GM19467 (cell line): Measurements from ENCODE around the gene PPP6C.
"Not testable (repeated sequence)": the region's sequence is repeated elsewhere in the genome, so short reads cannot be mapped to it uniquely, and the experiment has no call there.

Source experiments
- ATAC-seq: cut with Tn5 transposase; IDR thresholded peaks from one replicate; pipeline ENCODE4 v1.9.1; 2021; ENCODE audit warnings: mild to moderate bottlenecking, moderate library complexity; ENCODE audit not compliant: unreplicated experiment

Gene PPP6C

GRCh38 chr9:125142560-125143376 is 46.8 kb downstream of the PPP6C start:
- no peak for ATAC-seq

DNA sequence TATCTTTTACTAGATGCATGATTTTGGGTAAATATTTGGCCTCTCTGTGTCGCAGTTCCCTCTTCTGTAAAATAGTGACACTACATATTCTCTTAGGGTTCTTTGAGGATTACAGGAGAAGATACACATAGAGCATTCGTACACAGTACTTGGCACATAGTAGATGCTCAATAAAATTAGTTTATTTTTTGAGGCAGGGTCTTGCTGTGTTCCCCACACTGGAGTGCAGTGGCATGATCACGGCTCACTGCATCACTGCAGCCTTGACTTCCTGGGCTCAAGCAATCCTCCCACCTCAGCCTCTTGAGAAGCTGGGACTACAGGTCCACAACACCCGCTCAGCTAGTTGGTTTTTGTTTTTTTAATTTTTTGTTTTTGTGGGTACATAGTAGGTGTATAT is 47.9 kb downstream of the PPP6C start:
- no peak for ATAC-seq

GRCh38 chr9:125141251-125141650 is 48.4 kb downstream of the PPP6C start:
- ATAC-seq = no peak

- no peak for ATAC-seq
Observed at GRCh38 chr9:125140576-125140975, 49.0 kb downstream of the PPP6C start.

- no peak for ATAC-seq
Observed at GRCh38 chr9:125137200-125137599, 52.4 kb downstream of the PPP6C start.

DNA sequence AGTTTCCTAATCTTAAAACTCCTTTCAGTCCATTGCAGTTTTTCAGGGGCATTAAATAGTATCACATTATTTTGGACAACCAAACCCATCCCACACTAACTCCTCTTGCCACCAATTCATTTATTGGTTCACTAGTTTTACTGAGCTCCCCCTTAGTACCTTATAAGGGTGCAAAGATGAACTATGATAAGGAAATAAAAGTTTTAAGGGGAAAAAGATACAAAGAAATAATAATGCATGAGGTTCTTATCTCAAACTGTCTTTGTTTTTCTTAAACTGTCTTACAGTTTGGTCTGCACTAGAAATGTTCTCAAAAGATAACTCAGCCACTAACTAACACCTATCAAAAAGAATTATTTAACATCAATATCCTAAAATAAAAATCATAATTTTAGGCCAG is 54.6 kb downstream of the PPP6C start:
- ATAC-seq = no peak

GRCh38 chr9:125133403-125134329 is 55.9 kb downstream of the PPP6C start:
- ATAC-seq = no peak

- ATAC-seq = no peak
Observed at GRCh38 chr9:125131778-125132177, 57.8 kb downstream of the PPP6C start.

- peak; percentile 91 for ATAC-seq
Observed at GRCh38 chr9:125126019-125126746, 63.4 kb downstream of the PPP6C start.

- no peak for ATAC-seq
Observed at GRCh38 chr9:125125523-125125922, 64.1 kb downstream of the PPP6C start.

- ATAC-seq = no peak
Observed at GRCh38 chr9:125121146-125121545, 68.5 kb downstream of the PPP6C start.

DNA sequence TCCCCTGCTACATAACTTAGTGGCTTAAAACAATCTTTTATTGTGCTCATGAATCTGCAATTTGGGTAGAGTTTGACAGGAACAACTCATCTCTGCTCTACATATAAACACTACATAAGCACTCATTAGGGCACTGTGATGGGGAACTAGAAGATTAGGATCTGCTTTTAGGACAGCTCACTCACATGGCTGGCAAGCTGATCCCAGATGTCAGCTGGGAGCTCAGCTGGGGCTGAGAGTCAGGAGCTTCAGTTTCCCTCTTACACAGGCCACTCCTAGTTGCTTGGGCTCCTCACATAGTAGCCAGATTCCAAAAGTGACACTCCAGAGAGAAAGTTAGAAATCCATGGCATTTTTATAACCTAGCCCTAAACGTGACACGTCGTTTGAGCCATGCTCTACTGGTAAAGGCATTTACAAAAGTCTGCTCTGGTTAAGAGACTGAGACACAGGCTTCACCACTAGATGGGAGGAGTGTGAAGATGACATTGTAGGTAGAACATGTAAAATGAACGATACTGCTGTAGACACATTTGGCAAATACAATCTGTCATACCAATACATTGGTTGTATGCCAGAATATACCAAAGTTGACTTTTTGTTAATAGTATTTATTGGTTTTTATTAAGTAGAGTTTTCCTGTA is 69.8 kb downstream of the PPP6C start:
- no peak for ATAC-seq

DNA sequence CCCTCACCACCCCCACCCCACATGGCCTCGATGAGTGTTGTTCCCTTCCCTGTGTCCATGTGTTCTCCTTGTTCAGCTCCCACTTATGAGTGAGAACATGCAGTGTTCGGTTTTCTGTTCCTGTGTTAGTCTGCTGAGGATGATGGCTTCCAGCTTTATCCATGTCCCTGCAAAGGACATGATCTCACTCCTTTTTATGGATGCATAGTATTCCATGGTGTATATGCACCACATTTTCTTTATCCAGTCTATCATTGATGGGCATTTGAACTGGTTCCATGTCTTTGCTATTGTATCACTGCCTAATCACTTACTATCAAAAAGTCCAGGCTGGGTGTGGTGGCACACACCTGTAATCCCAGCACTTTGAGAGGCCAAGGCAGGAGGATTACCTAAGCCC is 70.9 kb downstream of the PPP6C start:
- not testable (repeated sequence) for ATAC-seq

DNA sequence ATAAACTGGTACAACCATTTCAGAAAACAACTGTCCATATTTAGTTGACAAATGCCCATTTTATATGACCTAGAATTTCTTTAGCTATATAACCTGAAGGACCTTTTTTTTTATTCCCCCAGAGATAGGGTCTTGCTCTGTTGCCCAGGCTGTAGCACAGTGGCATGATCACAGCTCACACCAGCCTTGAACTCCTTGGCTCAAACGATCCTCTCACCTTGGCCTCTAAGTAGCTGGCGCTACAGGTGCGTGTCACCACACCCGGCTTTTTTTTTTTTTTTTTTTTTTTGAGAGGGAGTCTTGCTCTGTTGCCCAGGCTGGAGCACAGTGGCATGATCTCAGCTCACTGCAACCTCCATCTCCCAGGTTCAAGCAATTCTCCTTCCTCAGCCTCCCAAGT is 75.1 kb downstream of the PPP6C start:
- ATAC-seq = not testable (repeated sequence)

GRCh38 chr9:125110464-125110863 is 79.1 kb downstream of the PPP6C start:
- ATAC-seq = no peak

- not testable (repeated sequence) for ATAC-seq
Observed at GRCh38 chr9:125108541-125108940, 81.1 kb downstream of the PPP6C start.

DNA sequence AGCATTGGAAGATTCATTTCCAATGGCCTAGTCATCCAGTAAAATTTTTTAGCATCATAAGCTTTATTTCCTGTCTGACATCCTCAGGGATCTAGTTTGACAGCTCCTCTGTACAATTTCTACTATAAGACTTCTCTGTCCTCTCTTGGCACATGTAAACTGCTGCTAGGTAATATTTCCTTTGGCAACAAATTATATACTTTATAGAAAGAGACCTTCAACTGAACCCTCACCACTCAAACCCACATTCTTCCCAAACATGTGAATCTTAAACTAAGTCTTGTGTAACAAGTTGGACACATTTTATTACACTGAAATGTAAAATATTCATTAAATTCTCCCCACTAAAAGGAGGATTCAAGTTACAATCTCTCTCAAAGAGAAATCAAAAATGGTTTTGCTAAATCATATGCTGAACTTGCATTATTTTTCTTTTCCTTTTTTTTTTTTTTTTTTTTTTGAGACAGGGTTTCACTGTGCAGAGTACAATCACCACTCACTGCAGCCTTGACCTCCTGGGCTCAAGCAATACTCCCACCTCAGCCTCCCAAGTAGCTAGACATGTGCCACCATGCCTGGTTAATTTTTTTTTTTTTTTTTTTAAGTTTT is 83.2 kb downstream of the PPP6C start:
- no peak for ATAC-seq

GRCh38 chr9:125103770-125104460 is 85.7 kb downstream of the PPP6C start:
- no peak for ATAC-seq

DNA sequence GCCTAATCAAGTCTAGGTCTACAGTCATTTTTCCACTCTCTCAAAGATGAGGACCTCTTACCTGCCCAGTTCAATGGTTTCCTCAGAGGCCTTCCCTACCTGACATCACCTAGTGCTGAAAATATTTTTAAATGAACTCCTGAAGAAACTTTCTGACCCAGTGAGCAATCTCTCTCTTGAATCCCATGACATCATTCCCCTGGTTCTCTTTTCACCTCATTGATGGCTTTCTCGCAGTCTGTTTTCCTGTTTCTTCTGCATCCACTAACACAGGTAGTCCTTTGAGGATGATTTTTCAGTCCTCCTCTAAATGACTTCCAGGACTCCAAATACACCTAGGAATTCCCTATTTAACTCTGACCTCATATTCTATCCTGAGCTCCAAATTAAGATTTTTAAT is 86.6 kb downstream of the PPP6C start:
- no peak for ATAC-seq

GRCh38 chr9:125100822-125101221 is 88.8 kb downstream of the PPP6C start:
- no peak for ATAC-seq
